Activated gamma-delta T cell treated with Interleukin-2 at 50 U/mL for 16 hours (primary cell): Measurements from ENCODE around the gene CDADC1.

Experiments used
- DNase-seq: peaks from one replicate; pipeline ENCODE4 v3.0.0-alpha.2; 2020

Gene CDADC1

GRCh38 chr13:49297338-49297737 lies 49.6 kb downstream of the CDADC1 start:
- no peak for DNase-seq

GRCh38 chr13:49298416-49298815 lies 50.7 kb downstream of the CDADC1 start:
- DNase-seq, result no peak

- no peak for DNase-seq
Observed at GRCh38 chr13:49298903-49299605, 51.3 kb downstream of the CDADC1 start.

GRCh38 chr13:49300276-49300675 lies 52.6 kb downstream of the CDADC1 start:
- DNase-seq, result no peak

- DNase-seq, result peak; percentile 56
Observed at GRCh38 chr13:49300739-49301589, 53.2 kb downstream of the CDADC1 start.

- DNase-seq, result no peak
Observed at GRCh38 chr13:49302222-49302621, 54.5 kb downstream of the CDADC1 start.

- no peak for DNase-seq
Observed at GRCh38 chr13:49302817-49303216, 55.1 kb downstream of the CDADC1 start.

GRCh38 chr13:49303533-49304252 lies 56.0 kb downstream of the CDADC1 start:
- DNase-seq, result no peak

GRCh38 chr13:49304356-49304755 lies 56.6 kb downstream of the CDADC1 start:
- DNase-seq, result no peak

- no peak for DNase-seq
Observed at GRCh38 chr13:49304763-49305700, 57.3 kb downstream of the CDADC1 start.

GRCh38 chr13:49305792-49306425 lies 58.2 kb downstream of the CDADC1 start:
- no peak for DNase-seq

GRCh38 chr13:49307365-49307764 lies 59.6 kb downstream of the CDADC1 start:
- DNase-seq, result no peak

- DNase-seq, result no peak
Observed at GRCh38 chr13:49308097-49308875, 60.6 kb downstream of the CDADC1 start.

GRCh38 chr13:49308921-49309408 lies 61.2 kb downstream of the CDADC1 start:
- DNase-seq, result no peak

GRCh38 chr13:49310251-49310650 lies 62.5 kb downstream of the CDADC1 start:
- DNase-seq, result no peak

GRCh38 chr13:49311816-49312215 lies 64.1 kb downstream of the CDADC1 start:
- DNase-seq, result no peak

- no peak for DNase-seq
Observed at GRCh38 chr13:49314344-49314882, 66.7 kb downstream of the CDADC1 start.

GRCh38 chr13:49315036-49315565 lies 67.4 kb downstream of the CDADC1 start:
- DNase-seq, result no peak

- no peak for DNase-seq
Observed at GRCh38 chr13:49315756-49316482, 68.2 kb downstream of the CDADC1 start.

GRCh38 chr13:49319551-49319950 lies 71.8 kb downstream of the CDADC1 start:
- DNase-seq, result no peak
